Esophagus muscularis mucosa (tissue), 4 donors: Measurements from ENCODE around the gene CENPVL1.
"Not testable (repeated sequence)": the region's sequence is repeated elsewhere in the genome, so short reads cannot be mapped to it uniquely, and the experiment has no call there.

Experiments used
- EP300 ChIP-seq: sonication (generic); formaldehyde crosslinking; IDR thresholded peaks from one replicate; pipeline ENCODE4 v1.6.1; 2017; ENCODE audit warnings: antibody characterized with exemption
- POLR2A ChIP-seq: fragments of 450-650 bp; IDR thresholded peaks from one replicate; pipeline ENCODE4 v1.6.1; 2017; ENCODE audit warnings: antibody characterized with exemption, moderate library complexity, mild to moderate bottlenecking, low read depth
- POLR2AphosphoS5 ChIP-seq, 2 donors: sonication (generic); formaldehyde crosslinking; IDR thresholded peaks; one replicate each; pipeline ENCODE4 v1.6.1; 2017; ENCODE audit warnings: antibody characterized with exemption in 2 of 2
- TF ChIP-seq, protein P1 (sequence below), 3 experiments: fragments of 200-600 bp in 2 of 3; fragments of 450-650 bp in 1 of 3; sonication (generic) in 2 of 3; IDR thresholded peaks; one replicate each; pipeline ENCODE4 v1.5.1; 2017 to 2019; ENCODE audit warnings: antibody characterized with exemption in 3 of 3, mild to moderate bottlenecking in 2 of 3, moderate library complexity in 1 of 3

DNA sequence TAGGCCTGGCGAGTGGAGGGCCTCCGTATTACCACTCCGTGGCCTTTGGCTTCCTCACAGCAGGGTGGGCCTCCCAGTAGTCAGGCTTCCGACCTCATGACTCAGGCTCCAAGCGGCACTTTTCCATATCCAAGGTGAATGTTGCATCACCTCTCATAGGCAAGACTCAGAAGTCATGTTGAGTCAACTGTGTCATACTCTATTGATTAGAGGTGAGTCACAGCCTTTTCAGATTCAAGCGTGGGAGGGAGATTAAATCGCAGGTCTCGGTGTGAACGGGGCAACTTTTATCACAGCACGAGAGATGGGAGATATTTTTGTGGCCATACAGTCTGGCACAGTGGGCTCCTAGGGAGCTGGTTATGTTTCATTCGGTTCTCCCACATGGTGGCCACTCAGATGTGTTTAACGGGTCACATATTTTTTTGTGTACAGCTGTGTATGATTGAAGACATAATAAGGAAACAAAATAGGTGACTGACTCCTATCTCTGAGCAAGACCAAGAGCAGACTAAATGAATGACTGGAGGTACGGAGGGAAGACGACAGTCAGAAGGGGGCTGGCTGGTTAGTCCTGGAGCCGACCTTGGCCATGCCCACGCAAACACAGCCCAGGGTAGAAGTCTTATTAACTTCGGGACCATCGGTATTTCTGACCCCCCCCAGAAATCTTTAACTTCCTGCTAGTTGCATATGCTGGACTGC, 2.8 kb downstream of the CENPVL1 start:
- not testable (repeated sequence) for TF ChIP-seq EP300; POLR2A; POLR2AphosphoS5 (IDR thresholded peaks at IDR 0.05)
- TF ChIP-seq, protein P1, sequence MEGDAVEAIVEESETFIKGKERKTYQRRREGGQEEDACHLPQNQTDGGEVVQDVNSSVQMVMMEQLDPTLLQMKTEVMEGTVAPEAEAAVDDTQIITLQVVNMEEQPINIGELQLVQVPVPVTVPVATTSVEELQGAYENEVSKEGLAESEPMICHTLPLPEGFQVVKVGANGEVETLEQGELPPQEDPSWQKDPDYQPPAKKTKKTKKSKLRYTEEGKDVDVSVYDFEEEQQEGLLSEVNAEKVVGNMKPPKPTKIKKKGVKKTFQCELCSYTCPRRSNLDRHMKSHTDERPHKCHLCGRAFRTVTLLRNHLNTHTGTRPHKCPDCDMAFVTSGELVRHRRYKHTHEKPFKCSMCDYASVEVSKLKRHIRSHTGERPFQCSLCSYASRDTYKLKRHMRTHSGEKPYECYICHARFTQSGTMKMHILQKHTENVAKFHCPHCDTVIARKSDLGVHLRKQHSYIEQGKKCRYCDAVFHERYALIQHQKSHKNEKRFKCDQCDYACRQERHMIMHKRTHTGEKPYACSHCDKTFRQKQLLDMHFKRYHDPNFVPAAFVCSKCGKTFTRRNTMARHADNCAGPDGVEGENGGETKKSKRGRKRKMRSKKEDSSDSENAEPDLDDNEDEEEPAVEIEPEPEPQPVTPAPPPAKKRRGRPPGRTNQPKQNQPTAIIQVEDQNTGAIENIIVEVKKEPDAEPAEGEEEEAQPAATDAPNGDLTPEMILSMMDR (IDR thresholded peaks at IDR 0.05) = not testable (repeated sequence)
